Activated CD4-positive, alpha-beta T cell treated with anti-CD3 and anti-CD28 coated beads for 36 hours (primary cell): ENCODE data around the gene RPE. TPM values are rescaled to one million over a fixed set of nuclear protein-coding genes. Genes with fewer than 3 reads are reported as not detected.

Experiments
- ATAC-seq: fragments of 200-7000 bp; cut with Tn5 transposase; one replicate; pipeline ENCODE4 v1.10.0; 2021; ENCODE audit warnings: mild to moderate bottlenecking, moderate library complexity
- CTCF ChIA-PET: fragments of 350-600 bp; sonication (Branson Sonifier 250); formaldehyde crosslinking; loops from one replicate; lab custom pipeline; 2021; ENCODE audit warnings: antibody characterized with exemption; lab: Charles Lee
- POLR2A ChIA-PET: fragments of 350-600 bp; sonication (Branson Sonifier 250); formaldehyde crosslinking; loops from one replicate; lab custom pipeline; 2021; ENCODE audit warnings: antibody characterized with exemption, inconsistent platforms; lab: Charles Lee
- DNase-seq: peaks from one replicate; pipeline ENCODE4 v3.0.0-alpha.2; 2020
- H3K27ac Mint-ChIP-seq: one replicate; pipeline ENCODE4 v1.8.0; 2021; ENCODE audit warnings: mixed read lengths
- H3K27me3 Mint-ChIP-seq: one replicate; pipeline ENCODE4 v1.8.0; 2021; ENCODE audit warnings: mixed read lengths
- H3K36me3 Mint-ChIP-seq: one replicate; pipeline ENCODE4 v1.8.0; 2021; ENCODE audit warnings: low read depth, mixed read lengths
- H3K4me1 Mint-ChIP-seq: one replicate; pipeline ENCODE4 v1.8.0; 2021; ENCODE audit warnings: mixed read lengths
- H3K4me3 Mint-ChIP-seq: one replicate; pipeline ENCODE4 v1.8.0; 2021; ENCODE audit warnings: mild to moderate bottlenecking, moderate library complexity, mixed read lengths
- H3K9me3 Mint-ChIP-seq: one replicate; pipeline ENCODE4 v1.8.0; 2021; ENCODE audit warnings: low read depth, mixed read lengths
- intact Hi-C, 2 experiments: fragments of 100-400 bp; cut with DNase I in 1 of 2; cut with micrococcal nuclease in 1 of 2; formaldehyde crosslinking; loops; one replicate each; pipeline versions ENCODE4 v1.14.2 to v1.15.1; 2022 to 2024; cut with DNase I, micrococcal nuclease
- total RNA-seq, 2 experiments: library from RNA; stranded (reverse); gene quantifications; one replicate each; pipeline ENCODE4 v1.2.3, GENCODE V29; 2021

The RPE gene
- 10 to 100 TPM; 33.2 to 53.8 TPM for total RNA-seq

GRCh38 chr2:210002158-210003157 is at the start of gene RPE:
TSS of gene RPE (plus strand) at chr2:210002638. CDS start at chr2:210002662, 24 bp downstream.
- Mint-ChIP-seq H3K9me3 (peaks cover 2% of the 10 kb centered on the region), H3K27me3 (no peaks in the 10 kb centered on the region), H3K4me3 (peak within 1 kb of the TSS; percentile 92), H3K27ac (peak within 1 kb of the TSS; percentile 98), H3K36me3 (peaks cover 23% of the 10 kb centered on the region), H3K4me1 (peaks cover 53% of the 10 kb centered on the region)
- intact Hi-C loops, result loop anchor here (1.0 to 5.0 kb wide), 3 partner anchors 169 to 1736 kb away; partner anchors contain the start of genes KANSL1L (in 2 of the 2), LANCL1 (in 1 of the 2) and PIKFYVE (in 1 of the 2)
- CTCF ChIA-PET, result interaction anchor here (0.7 to 1.1 kb wide), 3 partner anchors 13 to 579 kb away, joined by 3 to 4 read pairs (median 3); partner anchors contain the start of gene MAP2
- DNase-seq, result peak; percentile 99
- peak; percentile 99 for ATAC-seq
- POLR2A ChIA-PET, result interaction anchor here (0.5 kb wide), 1 partner anchor 31 kb away, joined by 3 read pairs; no protein-coding TSS in a partner anchor

DNA sequence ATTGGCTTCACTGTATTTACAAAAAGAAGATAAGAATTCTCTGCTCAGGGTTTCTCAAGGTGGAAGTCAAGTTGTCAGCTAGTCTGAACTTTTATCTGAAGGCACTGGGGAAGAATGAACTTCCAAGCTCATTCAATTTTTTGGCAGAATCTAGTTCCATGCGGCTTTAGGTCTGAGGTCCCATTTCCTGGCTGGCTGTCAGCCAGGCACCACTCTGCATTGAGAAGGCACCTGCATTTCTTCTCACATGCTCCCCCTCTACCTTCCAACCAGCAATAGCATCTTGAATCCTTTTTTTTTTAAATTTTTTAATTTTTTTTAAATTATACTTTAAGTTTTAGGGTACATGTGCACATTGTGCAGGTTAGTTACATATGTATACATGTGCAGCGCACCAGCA is 46.2 kb upstream of the RPE start:
- Mint-ChIP-seq H3K9me3 (no peaks in the 10 kb centered on the region), H3K27ac (no peak overlapping the region), H3K4me1 (no peaks in the 10 kb centered on the region), H3K27me3 (peaks cover 17% of the 10 kb centered on the region), H3K36me3 (no peaks in the 10 kb centered on the region), H3K4me3 (no peak overlapping the region)
- ChIA-PET CTCF (interaction anchor here (0.6 kb wide), 1 partner anchor 1559 kb away, joined by 3 read pairs; no protein-coding TSS in a partner anchor), POLR2A (no interaction called here)
- intact Hi-C loops, result loop anchor here in 1 of 2 experiments (5.0 kb wide), 1 partner anchor 1191 kb away; no protein-coding TSS in a partner anchor
- DNase-seq (no peak), ATAC-seq (no peak)

DNA sequence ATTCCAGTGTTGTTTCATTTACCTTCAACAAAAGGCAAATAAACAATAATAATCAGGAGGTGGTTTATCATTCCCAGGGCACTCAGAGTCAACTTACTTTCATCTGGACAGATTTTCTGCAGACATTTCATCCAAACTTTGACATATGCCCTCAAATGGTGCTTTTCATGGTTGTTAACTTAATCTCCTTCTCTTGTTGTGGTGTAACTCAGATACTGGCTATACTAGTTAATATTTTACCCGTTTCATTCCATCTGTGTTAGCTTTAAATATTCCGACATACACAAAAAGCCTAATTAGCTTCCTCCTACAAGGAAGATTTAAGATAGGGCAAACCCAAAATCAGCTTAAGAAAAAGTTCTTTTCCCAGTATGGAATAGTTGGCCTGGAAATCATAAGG is 44.4 kb upstream of the RPE start:
- no peaks in the 10 kb centered on the region for H3K9me3 Mint-ChIP-seq
- POLR2A ChIA-PET, result no interaction called here
- intact Hi-C loops, result loop anchor here in 1 of 2 experiments (5.0 kb wide), 1 partner anchor 1189 kb away; no protein-coding TSS in a partner anchor
- no peaks in the 10 kb centered on the region for H3K4me1 Mint-ChIP-seq
- H3K4me3 Mint-ChIP-seq, result no peak overlapping the region
- no peak overlapping the region for H3K27ac Mint-ChIP-seq
- DNase-seq (no peak), ATAC-seq (no peak)
- no peaks in the 10 kb centered on the region for H3K36me3 Mint-ChIP-seq
- H3K27me3 Mint-ChIP-seq, result peaks cover 10% of the 10 kb centered on the region
- CTCF ChIA-PET, result interaction anchor here (0.6 to 1.4 kb wide), 5 partner anchors 10 to 1303 kb away, joined by 3 to 4 read pairs (median 3); no protein-coding TSS in a partner anchor

DNA sequence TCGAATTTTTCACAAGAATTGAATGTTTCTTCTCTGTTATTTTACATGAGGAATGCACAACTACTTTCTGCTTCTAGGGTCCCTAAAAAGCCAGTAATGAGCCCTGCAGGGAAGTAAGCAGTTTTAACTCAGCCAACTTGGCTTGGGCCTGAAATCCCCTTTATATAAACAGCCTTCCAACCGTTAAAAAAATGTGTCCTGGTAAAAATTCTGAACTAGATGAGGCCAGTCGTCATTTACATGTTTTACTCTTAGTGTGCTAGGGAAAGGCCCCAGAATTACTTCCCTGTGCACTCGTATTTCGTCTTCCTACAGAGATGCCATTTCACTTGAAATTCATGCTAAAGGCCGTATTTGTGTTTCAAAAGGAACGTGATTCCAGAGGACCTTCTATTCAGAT is 42.4 kb upstream of the RPE start:
- CTCF ChIA-PET, result interaction anchor here (0.8 to 1.5 kb wide), 3 partner anchors 13 to 494 kb away, joined by 4 to 6 read pairs (median 4); no protein-coding TSS in a partner anchor
- peaks cover 1% of the 10 kb centered on the region for H3K27me3 Mint-ChIP-seq
- H3K9me3 Mint-ChIP-seq, result no peaks in the 10 kb centered on the region
- H3K4me1 Mint-ChIP-seq, result no peaks in the 10 kb centered on the region
- DNase-seq (no peak), ATAC-seq (no peak)
- POLR2A ChIA-PET, result no interaction called here
- H3K4me3 Mint-ChIP-seq, result no peak overlapping the region
- H3K27ac Mint-ChIP-seq, result no peak overlapping the region
- H3K36me3 Mint-ChIP-seq, result no peaks in the 10 kb centered on the region
- intact Hi-C loops, result loop anchor here (5.0 to 10.0 kb wide), 2 partner anchors 628 to 1565 kb away; no protein-coding TSS in a partner anchor

DNA sequence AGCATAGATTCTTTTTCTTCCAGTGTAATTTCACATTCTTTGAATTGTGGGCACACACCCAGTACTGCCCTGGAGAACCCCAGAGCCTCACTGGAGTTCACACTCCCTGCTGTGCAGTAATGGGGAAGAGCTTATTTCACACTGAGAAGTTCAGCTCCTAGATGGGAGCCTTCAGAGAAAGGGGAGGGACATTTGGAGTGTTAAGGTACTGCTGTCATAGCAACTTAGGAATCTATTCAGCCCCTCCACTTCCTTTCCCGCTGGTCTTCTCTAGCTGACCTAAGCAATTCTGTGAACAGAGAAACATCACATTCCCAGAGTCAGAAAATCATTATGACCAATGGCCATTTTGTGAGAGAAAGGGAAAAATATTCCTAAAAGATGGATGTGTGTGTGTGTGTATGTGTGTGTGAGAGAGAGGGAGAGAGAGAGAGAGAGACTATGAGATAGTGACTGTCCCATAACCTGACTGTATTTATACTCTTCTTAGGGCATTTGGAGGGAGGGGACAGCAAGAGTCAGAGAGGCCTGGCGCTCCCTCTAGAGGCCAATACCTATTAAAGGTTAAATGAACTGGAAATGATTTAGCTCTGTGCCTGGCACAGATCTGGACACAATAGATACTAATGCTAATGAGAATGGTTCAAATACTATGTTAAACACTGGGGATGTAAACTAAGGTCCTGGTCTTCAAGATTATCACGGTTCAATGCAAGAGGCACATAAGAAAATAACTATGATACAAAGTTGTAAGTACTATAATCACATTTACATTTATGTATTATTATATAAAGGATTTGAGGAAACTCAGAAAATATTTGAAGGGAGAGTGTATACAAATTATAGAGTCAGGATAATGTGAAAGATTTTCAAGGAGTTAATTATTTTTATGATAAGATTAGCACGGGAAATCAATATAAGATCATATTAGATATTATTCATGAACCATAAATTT is 41.5 kb upstream of the RPE start:
- intact Hi-C loops, result loop anchor here (1.0 to 10.0 kb wide), 3 partner anchors 627 to 1566 kb away; no protein-coding TSS in a partner anchor
- no peaks in the 10 kb centered on the region for H3K36me3 Mint-ChIP-seq
- ChIA-PET CTCF (interaction anchor here (0.5 to 1.7 kb wide), 13 partner anchors 9 to 626 kb away, joined by 3 to 13 read pairs (median 4); no protein-coding TSS in a partner anchor), POLR2A (no interaction called here)
- H3K4me3 Mint-ChIP-seq, result no peak overlapping the region
- DNase-seq (peak; percentile 68), ATAC-seq (peak; percentile 80)
- H3K27ac Mint-ChIP-seq, result no peak overlapping the region
- H3K9me3 Mint-ChIP-seq, result no peaks in the 10 kb centered on the region
- no peaks in the 10 kb centered on the region for H3K4me1 Mint-ChIP-seq
- H3K27me3 Mint-ChIP-seq, result no peaks in the 10 kb centered on the region

- no peaks in the 10 kb centered on the region for H3K27me3 Mint-ChIP-seq
- ATAC-seq (no peak), DNase-seq (no peak)
- no peaks in the 10 kb centered on the region for H3K9me3 Mint-ChIP-seq
- ChIA-PET POLR2A (no interaction called here), CTCF (no interaction called here)
- intact Hi-C loops, result loop anchor here in 1 of 2 experiments (10.0 kb wide), 1 partner anchor 1571 kb away; no protein-coding TSS in a partner anchor
- no peak overlapping the region for H3K4me3 Mint-ChIP-seq
- H3K4me1 Mint-ChIP-seq, result no peaks in the 10 kb centered on the region
- H3K27ac Mint-ChIP-seq, result no peak overlapping the region
- H3K36me3 Mint-ChIP-seq, result no peaks in the 10 kb centered on the region
Measured at GRCh38 chr2:209965723-209966122, 36.7 kb upstream of the RPE start.

DNA sequence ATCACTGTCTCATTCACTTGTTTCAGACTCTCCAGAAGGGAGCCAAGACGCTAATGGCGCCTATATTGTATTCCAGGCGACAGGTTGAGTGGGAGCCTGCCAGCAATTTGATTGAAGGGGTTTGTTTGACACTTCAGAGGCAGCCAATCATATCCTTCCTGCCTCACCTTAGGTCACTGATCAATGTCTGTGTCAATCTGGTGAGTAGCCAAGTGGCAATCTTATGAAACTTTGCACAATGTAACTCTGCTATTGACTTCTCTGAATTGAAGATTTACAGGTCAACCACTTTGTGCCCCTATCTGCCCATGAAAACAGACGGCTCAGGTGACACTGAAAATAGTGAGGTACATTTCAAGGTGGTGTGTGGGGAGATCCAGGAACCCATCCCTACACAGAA is 32.7 kb upstream of the RPE start:
- ATAC-seq (no peak), DNase-seq (no peak)
- ChIA-PET POLR2A (no interaction called here), CTCF (interaction anchor here (1.2 to 2.4 kb wide), 2 partner anchors 229 to 235 kb away, joined by 4 to 10 read pairs; no protein-coding TSS in a partner anchor)
- Mint-ChIP-seq H3K27ac (no peak overlapping the region), H3K36me3 (no peaks in the 10 kb centered on the region), H3K4me1 (no peaks in the 10 kb centered on the region), H3K9me3 (no peaks in the 10 kb centered on the region), H3K4me3 (no peak overlapping the region), H3K27me3 (peaks cover 9% of the 10 kb centered on the region)
- intact Hi-C loops, result loop anchor here in 1 of 2 experiments (10.0 kb wide), 1 partner anchor 1575 kb away; no protein-coding TSS in a partner anchor

DNA sequence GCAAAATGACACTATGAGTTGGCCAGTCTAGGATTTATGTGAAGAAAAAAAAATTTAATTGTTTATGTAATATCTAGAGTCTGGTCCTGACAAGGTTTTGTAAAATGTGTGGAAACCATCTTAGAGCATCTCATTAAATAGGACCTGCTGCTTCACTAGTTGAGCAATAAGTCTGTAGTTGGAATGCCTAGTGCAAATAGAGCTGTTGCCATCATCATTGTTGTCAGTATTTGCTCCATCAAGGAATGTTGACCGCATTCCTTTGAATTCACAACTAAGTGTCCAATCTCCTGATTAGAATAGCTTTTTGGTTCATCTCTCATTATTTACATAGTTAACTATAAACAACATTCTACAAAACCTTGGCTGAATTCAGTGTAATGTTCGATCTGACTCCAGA is 32.2 kb upstream of the RPE start:
- no peak for ATAC-seq
- ChIA-PET POLR2A (no interaction called here), CTCF (interaction anchor here (0.8 to 1.2 kb wide), 2 partner anchors 9 to 225 kb away, joined by 3 to 7 read pairs; no protein-coding TSS in a partner anchor)
- no peak for DNase-seq
- Mint-ChIP-seq H3K27me3 (peaks cover 9% of the 10 kb centered on the region), H3K9me3 (no peaks in the 10 kb centered on the region), H3K4me3 (no peak overlapping the region), H3K4me1 (no peaks in the 10 kb centered on the region), H3K36me3 (no peaks in the 10 kb centered on the region), H3K27ac (no peak overlapping the region)
- intact Hi-C loops, result no loop called here

DNA sequence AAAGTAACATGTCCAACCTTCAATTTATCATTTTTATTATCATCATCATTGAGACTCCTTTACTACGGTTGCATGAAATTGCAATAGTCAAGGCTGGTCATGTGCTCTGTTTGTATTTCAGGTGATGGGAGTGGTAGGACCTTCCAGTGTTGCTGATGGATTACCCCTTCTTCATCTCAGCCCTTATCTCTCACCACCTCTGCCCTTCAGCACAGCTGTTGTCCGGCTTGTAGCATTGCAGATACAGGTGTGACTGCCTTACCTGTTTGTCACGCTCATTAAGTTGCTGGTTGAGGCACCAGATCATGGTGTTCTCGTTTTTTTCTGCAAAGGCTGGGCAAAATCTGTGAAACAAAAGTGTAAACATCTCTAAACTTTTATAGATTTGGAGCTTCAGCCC is 31.7 kb upstream of the RPE start:
- CTCF ChIA-PET, result interaction anchor here (0.8 to 1.2 kb wide), 3 partner anchors 10 to 228 kb away, joined by 3 to 7 read pairs (median 3); no protein-coding TSS in a partner anchor
- Mint-ChIP-seq H3K9me3 (no peaks in the 10 kb centered on the region), H3K4me3 (no peak overlapping the region)

GRCh38 chr2:209973328-209973727 is 29.1 kb upstream of the RPE start:
- intact Hi-C loops, result no loop called here
- H3K27me3 Mint-ChIP-seq, result peaks cover 9% of the 10 kb centered on the region
- ATAC-seq (no peak), DNase-seq (no peak)
- no peak overlapping the region for H3K4me3 Mint-ChIP-seq
- H3K9me3 Mint-ChIP-seq, result no peaks in the 10 kb centered on the region
- POLR2A ChIA-PET, result no interaction called here
- no peaks in the 10 kb centered on the region for H3K36me3 Mint-ChIP-seq
- H3K27ac Mint-ChIP-seq, result no peak overlapping the region
- no peaks in the 10 kb centered on the region for H3K4me1 Mint-ChIP-seq
- CTCF ChIA-PET, result interaction anchor here (0.6 to 1.2 kb wide), 2 partner anchors 13 to 421 kb away, joined by 3 to 4 read pairs; no protein-coding TSS in a partner anchor

More for the DNA sequence above, 31.7 kb upstream of the RPE start:
- no peak for ATAC-seq
- intact Hi-C loops, result no loop called here
- peaks cover 9% of the 10 kb centered on the region for H3K27me3 Mint-ChIP-seq
- no peak overlapping the region for H3K27ac Mint-ChIP-seq
- DNase-seq, result no peak
- H3K36me3 Mint-ChIP-seq, result no peaks in the 10 kb centered on the region
- no peaks in the 10 kb centered on the region for H3K4me1 Mint-ChIP-seq
- POLR2A ChIA-PET, result no interaction called here
